Astrocyte (in vitro differentiated cells and primary cell): ENCODE results near the gene RAB6A.

Experiments used
- CTCF ChIP-seq: IDR thresholded peaks from 2 replicates; pipeline ENCODE4 v1.5.1; 2011; ENCODE audit warnings: low read depth, mild to moderate bottlenecking, inconsistent platforms, low read length, moderate library complexity; ENCODE audit not compliant: insufficient read depth
- EZH2 ChIP-seq: IDR thresholded peaks from 2 replicates; pipeline ENCODE4 v1.6.1; 2012; ENCODE audit warnings: mild to moderate bottlenecking, low read length, inconsistent platforms; ENCODE audit not compliant: insufficient read depth

DNA sequence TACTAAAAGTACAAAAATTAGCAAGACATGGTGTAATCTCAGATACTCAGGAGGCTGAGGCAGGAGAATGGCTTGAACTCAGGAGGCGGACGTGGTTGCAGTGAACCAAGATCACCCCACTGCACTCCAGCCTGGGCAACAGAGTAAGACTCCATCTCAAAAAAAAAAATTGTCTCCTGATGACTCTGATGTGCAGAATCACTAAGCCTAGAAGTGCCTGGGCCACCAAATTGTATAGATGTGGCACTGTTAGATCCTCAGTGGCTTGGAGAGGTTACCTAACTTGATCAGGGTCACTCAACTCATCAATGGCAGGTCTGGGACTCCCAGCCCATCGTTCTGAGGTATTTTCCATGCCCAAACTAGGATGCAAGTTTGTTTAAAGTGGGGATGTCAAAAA is 103.9 kb downstream of the RAB6A start:
- TF ChIP-seq CTCF: no peak
- TF ChIP-seq EZH2: no peak
